ENCODE data around the gene TNKS1BP1.

Gene TNKS1BP1

GRCh38 chr11:57359896-57360690, 35.3 kb upstream of the TNKS1BP1 start:
- DNase-seq (ENCODE audit: low read depth): no peak
- no peak for TF ChIP-seq CTCF (IDR thresholded peaks at IDR 0.05; ENCODE audit: insufficient read depth, low read depth, low read length, missing control alignments)
- H3K4me3 ChIP-seq (ENCODE audit: low read depth, low read length): no peak overlapping the region

GRCh38 chr11:57359396-57359795, 34.6 kb upstream of the TNKS1BP1 start:
- DNase-seq (ENCODE audit: low read depth): no peak
- TF ChIP-seq CTCF (IDR thresholded peaks at IDR 0.05; ENCODE audit: insufficient read depth, low read depth, low read length, missing control alignments): no peak
- no peak overlapping the region for H3K4me3 ChIP-seq (ENCODE audit: low read depth, low read length)

- no peak for DNase-seq (ENCODE audit: low read depth)
- TF ChIP-seq CTCF (IDR thresholded peaks at IDR 0.05; ENCODE audit: insufficient read depth, low read depth, low read length, missing control alignments): no peak
- H3K4me3 ChIP-seq (ENCODE audit: low read depth, low read length): no peak overlapping the region
Measured at GRCh38 chr11:57358991-57359390, 34.2 kb upstream of the TNKS1BP1 start.

- no peak for DNase-seq (ENCODE audit: low read depth)
- no peak for TF ChIP-seq CTCF (IDR thresholded peaks at IDR 0.05; ENCODE audit: insufficient read depth, low read depth, low read length, missing control alignments)
- H3K4me3 ChIP-seq (ENCODE audit: low read depth, low read length): no peak overlapping the region
Measured at GRCh38 chr11:57358543-57358961, 33.8 kb upstream of the TNKS1BP1 start.

- no peak for DNase-seq (ENCODE audit: low read depth)
- no peak for TF ChIP-seq CTCF (IDR thresholded peaks at IDR 0.05; ENCODE audit: insufficient read depth, low read depth, low read length, missing control alignments)
- no peak overlapping the region for H3K4me3 ChIP-seq (ENCODE audit: low read depth, low read length)
Measured at GRCh38 chr11:57357856-57358255, 33.1 kb upstream of the TNKS1BP1 start.

GRCh38 chr11:57357310-57357709, 32.6 kb upstream of the TNKS1BP1 start:
- DNase-seq (ENCODE audit: low read depth): no peak
- TF ChIP-seq CTCF (IDR thresholded peaks at IDR 0.05; ENCODE audit: insufficient read depth, low read depth, low read length, missing control alignments): no peak
- no peak overlapping the region for H3K4me3 ChIP-seq (ENCODE audit: low read depth, low read length)

- DNase-seq (ENCODE audit: low read depth): no peak
- no peak overlapping the region for H3K4me3 ChIP-seq (ENCODE audit: low read depth, low read length)
- no peak for TF ChIP-seq CTCF (IDR thresholded peaks at IDR 0.05; ENCODE audit: insufficient read depth, low read depth, low read length, missing control alignments)
Measured at GRCh38 chr11:57356268-57356667, 31.5 kb upstream of the TNKS1BP1 start.
